Measurements from ENCODE around the gene ETV3. TPM values are rescaled to one million over a fixed set of nuclear protein-coding genes. Genes with fewer than 3 reads are reported as not detected.

The ETV3 gene
- total RNA-seq, 1 experiment from 2014 or later, result 39.7 TPM

DNA sequence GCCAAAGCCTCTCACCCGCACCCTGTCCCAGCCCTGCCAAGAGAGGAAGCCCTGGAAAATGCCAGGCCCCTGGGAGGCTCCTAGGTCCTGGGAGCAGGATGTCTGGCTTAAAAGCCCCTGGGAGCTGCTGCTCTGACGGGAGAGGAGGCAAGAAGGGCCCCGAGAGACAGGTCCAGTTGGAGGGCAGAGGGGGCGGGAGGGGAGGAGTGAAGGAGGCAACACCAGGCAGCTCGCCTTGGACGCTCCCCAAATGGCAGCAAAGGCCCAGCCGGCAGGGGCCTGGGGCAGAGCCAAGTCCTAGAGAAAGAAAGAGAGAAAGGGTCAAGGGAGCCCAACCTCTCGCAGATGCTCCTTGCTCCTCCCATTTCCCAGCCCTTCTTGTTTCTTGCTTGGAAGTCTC lies 45.4 kb downstream of the ETV3 start:
- H3K4me3 Mint-ChIP-seq (ENCODE audit: low read depth, unreplicated experiment), result no peak overlapping the region
- TF ChIP-seq, protein P1, sequence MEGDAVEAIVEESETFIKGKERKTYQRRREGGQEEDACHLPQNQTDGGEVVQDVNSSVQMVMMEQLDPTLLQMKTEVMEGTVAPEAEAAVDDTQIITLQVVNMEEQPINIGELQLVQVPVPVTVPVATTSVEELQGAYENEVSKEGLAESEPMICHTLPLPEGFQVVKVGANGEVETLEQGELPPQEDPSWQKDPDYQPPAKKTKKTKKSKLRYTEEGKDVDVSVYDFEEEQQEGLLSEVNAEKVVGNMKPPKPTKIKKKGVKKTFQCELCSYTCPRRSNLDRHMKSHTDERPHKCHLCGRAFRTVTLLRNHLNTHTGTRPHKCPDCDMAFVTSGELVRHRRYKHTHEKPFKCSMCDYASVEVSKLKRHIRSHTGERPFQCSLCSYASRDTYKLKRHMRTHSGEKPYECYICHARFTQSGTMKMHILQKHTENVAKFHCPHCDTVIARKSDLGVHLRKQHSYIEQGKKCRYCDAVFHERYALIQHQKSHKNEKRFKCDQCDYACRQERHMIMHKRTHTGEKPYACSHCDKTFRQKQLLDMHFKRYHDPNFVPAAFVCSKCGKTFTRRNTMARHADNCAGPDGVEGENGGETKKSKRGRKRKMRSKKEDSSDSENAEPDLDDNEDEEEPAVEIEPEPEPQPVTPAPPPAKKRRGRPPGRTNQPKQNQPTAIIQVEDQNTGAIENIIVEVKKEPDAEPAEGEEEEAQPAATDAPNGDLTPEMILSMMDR (IDR thresholded peaks at IDR 0.05; ENCODE audit: unreplicated experiment), result no peak
- CTCF ChIA-PET, result no interaction called here
- intact Hi-C loops (cut with micrococcal nuclease; ENCODE audit: unreplicated experiment), result loop anchor here (5.0 kb wide), 1 partner anchor 44 kb away; the partner anchor contains the start of gene ETV3
- H3K9me3 Mint-ChIP-seq (ENCODE audit: low read depth, unreplicated experiment), result no peaks in the 10 kb centered on the region
- H3K27ac Mint-ChIP-seq (ENCODE audit: unreplicated experiment), result no peak overlapping the region
- no peaks in the 10 kb centered on the region for H3K36me3 Mint-ChIP-seq (ENCODE audit: insufficient read depth, unreplicated experiment)
- peaks cover 12% of the 10 kb centered on the region for H3K4me1 Mint-ChIP-seq (ENCODE audit: low read depth, unreplicated experiment)
- BruUV-seq (replicated peaks), result no TSS peak
- DNase-seq, result no peak
- H3K27me3 Mint-ChIP-seq (ENCODE audit: unreplicated experiment), result peaks cover 7% of the 10 kb centered on the region

DNA sequence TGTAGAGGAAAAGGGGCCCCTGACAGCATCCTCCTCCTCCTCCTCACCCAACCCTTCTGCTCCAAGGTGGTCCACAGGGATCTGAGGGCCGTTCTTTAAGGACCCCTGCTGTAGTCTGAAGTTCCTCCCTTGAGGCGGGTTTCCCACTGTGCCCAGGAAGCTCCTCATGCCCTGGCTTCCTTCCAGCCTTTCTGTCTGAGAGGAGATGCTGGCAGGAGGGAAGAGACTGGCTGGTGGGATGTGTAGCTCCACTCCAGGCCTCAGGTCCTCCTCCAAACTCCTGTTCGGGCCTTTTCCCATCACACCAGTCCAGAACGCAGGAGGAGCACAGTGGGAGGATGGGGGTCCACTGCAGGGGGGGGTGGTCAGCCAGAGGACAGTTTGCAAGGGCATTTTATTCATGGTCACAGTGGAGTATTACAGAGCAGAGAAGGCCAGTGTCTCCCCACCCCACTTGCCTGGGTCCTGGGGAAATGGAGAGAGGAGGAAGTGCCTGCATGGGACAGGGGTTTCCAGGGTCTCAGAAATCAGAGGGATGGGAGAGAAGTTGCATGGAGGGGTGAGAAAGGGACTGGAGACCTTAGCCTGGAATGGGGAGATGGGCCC lies 46.4 kb downstream of the ETV3 start:
- no peaks in the 10 kb centered on the region for H3K36me3 Mint-ChIP-seq (ENCODE audit: insufficient read depth, unreplicated experiment)
- peaks cover 12% of the 10 kb centered on the region for H3K4me1 Mint-ChIP-seq (ENCODE audit: low read depth, unreplicated experiment)
- H3K27ac Mint-ChIP-seq (ENCODE audit: unreplicated experiment), result no peak overlapping the region
- DNase-seq, result no peak
- H3K4me3 Mint-ChIP-seq (ENCODE audit: low read depth, unreplicated experiment), result no peak overlapping the region
- TF ChIP-seq, protein P1 (IDR thresholded peaks at IDR 0.05; ENCODE audit: unreplicated experiment), result no peak
- intact Hi-C loops (cut with micrococcal nuclease; ENCODE audit: unreplicated experiment), result loop anchor here (5.0 kb wide), 1 partner anchor 46 kb away; the partner anchor contains the start of gene ETV3
- H3K27me3 Mint-ChIP-seq (ENCODE audit: unreplicated experiment), result no peaks in the 10 kb centered on the region
- H3K9me3 Mint-ChIP-seq (ENCODE audit: low read depth, unreplicated experiment), result no peaks in the 10 kb centered on the region
- CTCF ChIA-PET, result interaction anchor here (0.7 to 3.0 kb wide), 2 partner anchors 64 to 109 kb away, joined by 5 to 268 read pairs; no protein-coding TSS in a partner anchor
- BruUV-seq (replicated peaks), result no TSS peak

DNA sequence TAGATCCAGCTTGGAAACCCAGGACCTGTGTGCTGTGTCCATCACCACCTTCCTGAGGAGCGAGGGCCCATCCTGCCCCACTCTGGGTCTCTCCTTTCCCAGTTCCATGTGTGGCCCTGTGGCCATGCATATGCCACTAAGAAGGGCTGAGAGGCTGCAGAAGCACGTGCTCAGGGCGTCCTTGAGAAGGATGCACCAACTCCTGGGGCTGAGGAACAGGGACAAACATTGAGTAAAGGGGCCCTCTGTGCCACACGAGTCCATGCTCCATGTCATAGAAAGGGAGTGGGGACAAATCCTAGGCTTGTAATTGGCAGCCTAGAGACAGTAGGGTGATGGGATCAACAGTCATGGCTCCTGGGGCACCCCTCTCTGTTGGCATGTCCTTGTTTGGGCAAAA lies 47.0 kb downstream of the ETV3 start:
- Mint-ChIP-seq H3K27ac (ENCODE audit: unreplicated experiment) (no peak overlapping the region), H3K9me3 (ENCODE audit: low read depth, unreplicated experiment) (no peaks in the 10 kb centered on the region), H3K36me3 (ENCODE audit: insufficient read depth, unreplicated experiment) (no peaks in the 10 kb centered on the region), H3K27me3 (ENCODE audit: unreplicated experiment) (no peaks in the 10 kb centered on the region), H3K4me3 (ENCODE audit: low read depth, unreplicated experiment) (no peak overlapping the region), H3K4me1 (ENCODE audit: low read depth, unreplicated experiment) (peaks cover 12% of the 10 kb centered on the region)
- TF ChIP-seq, protein P1 (IDR thresholded peaks at IDR 0.05; ENCODE audit: unreplicated experiment), result no peak
- CTCF ChIA-PET, result interaction anchor here (0.7 to 3.0 kb wide), 6 partner anchors 17 to 109 kb away, joined by 3 to 268 read pairs (median 7); no protein-coding TSS in a partner anchor
- intact Hi-C loops (cut with micrococcal nuclease; ENCODE audit: unreplicated experiment), result loop anchor here (5.0 kb wide), 1 partner anchor 46 kb away; the partner anchor contains the start of gene ETV3
- DNase-seq, result no peak
- BruUV-seq (replicated peaks), result no TSS peak

DNA sequence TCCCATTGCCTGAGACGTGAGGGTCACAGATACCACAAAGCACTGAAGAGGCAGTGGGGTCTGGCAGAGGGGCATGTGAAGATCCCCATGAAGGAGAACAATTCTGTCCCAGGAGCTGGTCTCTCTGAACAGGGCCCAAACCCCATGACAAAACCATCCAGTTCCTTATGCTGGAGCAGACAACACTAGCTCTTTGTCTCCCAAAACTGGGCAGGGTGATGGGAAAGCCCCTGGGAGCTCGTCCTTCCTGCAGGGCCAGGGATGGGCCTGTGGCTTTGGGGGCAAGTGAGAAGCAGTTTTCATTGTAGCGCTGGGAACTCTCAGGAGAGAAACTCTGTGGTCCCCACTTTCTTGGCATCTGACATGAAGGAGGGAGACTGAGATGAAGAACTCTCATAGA lies 47.4 kb downstream of the ETV3 start:
- Mint-ChIP-seq H3K4me1 (ENCODE audit: low read depth, unreplicated experiment) (peaks cover 12% of the 10 kb centered on the region), H3K27me3 (ENCODE audit: unreplicated experiment) (no peaks in the 10 kb centered on the region), H3K27ac (ENCODE audit: unreplicated experiment) (no peak overlapping the region), H3K36me3 (ENCODE audit: insufficient read depth, unreplicated experiment) (no peaks in the 10 kb centered on the region), H3K4me3 (ENCODE audit: low read depth, unreplicated experiment) (no peak overlapping the region), H3K9me3 (ENCODE audit: low read depth, unreplicated experiment) (no peaks in the 10 kb centered on the region)
- intact Hi-C loops (cut with micrococcal nuclease; ENCODE audit: unreplicated experiment), result loop anchor here (1.0 to 5.0 kb wide), 2 partner anchors 47 to 65 kb away; partner anchors contain the start of gene ETV3
- no TSS peak for BruUV-seq (replicated peaks)
- DNase-seq, result peak; percentile 50
- TF ChIP-seq, protein P1 (IDR thresholded peaks at IDR 0.05; ENCODE audit: unreplicated experiment), result no peak
- CTCF ChIA-PET, result interaction anchor here (1.0 to 3.0 kb wide), 11 partner anchors 10 to 72 kb away, joined by 3 to 268 read pairs (median 8); partner anchors contain the start of gene ETV3

Data from Calu3 (cell line).